DMS79 treated with DMSO at 0.1 percent for 48 hours (cell line): ENCODE results near the gene ADAMTS7.
"Not testable (repeated sequence)": the region's sequence is repeated elsewhere in the genome, so short reads cannot be mapped to it uniquely, and the experiment has no call there.

Experiments used
- DNase-seq: peaks from one replicate; lab custom pipeline; 2025; lab: John Stamatoyannopoulos, UW

ADAMTS7 gene

DNA sequence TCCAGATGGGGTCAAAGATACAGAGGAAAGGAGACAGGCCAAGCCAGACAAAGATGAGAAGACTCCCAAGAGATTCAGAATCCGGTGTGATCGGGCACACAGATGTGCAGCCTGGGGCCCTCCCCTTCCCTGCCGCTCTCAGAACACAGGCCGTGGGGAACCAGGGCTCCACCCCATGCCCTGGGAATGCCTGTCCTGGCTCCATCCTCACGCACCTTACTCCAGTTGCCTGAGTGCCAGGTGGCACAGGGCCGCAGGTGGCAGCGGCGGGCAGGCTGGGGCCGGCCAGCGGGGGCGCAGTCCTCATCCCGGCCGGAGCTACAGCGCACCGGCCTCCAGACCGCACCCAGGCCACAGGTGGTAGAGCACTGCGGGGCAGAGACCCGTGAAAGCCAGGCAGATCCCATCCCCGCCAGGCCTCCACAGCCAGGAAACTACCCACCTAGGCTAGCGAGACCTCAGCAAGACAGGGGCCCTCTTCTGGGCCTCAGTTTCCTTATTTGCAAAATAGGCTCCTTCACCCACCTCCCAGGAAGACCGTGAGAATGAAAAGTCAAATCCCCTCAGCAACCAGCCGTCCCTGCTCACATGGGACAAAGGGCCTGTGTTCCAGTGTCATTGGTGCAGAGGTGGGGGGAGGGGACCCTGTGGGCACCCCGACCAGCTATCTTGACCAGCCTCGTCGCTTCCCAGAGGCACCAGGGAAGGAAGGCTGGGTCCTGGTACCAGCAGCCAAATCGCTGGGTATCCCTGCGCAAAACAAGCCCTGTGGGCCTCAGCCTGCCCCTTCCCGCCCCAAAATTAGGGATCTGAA is 46.7 kb downstream of the ADAMTS7 start:
- DNase-seq: not testable (repeated sequence)

DNA sequence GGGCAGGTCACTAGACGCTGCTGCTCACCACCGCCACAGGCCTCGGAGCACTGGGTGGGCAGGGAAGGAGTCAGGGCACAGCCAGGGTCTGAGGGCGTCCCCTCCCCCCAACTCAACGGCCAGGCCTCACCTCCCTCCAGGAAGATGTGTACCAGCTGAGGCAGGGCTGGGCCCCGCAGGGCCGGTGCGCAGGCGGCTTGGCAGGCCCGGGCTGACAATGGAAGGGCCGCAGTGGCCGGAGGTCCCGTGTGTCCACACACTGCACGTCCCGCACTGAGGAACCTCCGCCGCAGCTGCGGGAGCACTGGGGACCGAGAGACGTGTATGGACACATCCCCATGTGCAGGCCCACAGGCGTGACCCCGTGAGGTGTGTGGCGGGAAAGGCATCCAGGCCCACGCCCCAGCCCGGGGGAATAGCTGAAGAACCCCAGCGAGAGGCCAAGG is 47.4 kb downstream of the ADAMTS7 start:
- DNase-seq: no peak

DNA sequence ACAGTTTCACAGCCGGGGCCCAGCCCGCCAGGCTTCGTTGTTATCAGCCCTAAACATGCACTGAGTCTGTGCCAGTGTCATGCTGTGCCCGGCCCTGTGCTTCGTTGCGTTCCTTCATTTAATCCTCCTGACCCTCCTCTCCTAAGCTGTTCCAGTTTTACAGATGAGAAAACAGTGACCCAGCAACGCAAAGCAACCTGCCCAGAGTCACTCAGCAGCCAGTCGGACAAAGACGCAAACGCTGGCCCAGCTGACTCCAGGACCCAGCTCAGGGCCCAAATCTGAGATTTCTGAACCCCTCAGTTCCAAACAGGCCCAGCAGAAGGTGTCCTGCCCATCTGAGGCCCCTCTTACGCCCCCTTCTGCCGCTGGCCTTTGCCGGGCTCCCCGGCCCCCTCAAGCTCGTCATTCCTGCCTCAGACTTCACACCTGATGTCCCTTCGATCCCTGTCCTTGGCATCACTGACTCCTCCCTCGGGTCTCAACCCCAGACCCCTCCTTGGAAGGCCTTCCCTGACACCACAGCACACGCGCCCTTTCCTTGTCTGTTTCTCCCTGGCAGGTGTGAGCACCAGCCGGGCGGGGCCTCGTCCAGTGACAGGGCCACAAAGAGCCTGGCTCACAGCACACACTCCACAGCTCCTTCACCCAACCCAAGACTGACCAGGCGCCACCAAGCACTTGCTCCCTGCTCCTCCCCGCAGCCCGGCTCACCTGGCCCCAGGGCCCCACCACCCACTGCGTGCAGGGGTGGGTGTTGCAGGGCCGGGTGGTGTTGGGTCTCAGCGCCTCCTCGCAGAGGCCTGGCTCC is 48.1 kb downstream of the ADAMTS7 start:
- DNase-seq: no peak

DNA sequence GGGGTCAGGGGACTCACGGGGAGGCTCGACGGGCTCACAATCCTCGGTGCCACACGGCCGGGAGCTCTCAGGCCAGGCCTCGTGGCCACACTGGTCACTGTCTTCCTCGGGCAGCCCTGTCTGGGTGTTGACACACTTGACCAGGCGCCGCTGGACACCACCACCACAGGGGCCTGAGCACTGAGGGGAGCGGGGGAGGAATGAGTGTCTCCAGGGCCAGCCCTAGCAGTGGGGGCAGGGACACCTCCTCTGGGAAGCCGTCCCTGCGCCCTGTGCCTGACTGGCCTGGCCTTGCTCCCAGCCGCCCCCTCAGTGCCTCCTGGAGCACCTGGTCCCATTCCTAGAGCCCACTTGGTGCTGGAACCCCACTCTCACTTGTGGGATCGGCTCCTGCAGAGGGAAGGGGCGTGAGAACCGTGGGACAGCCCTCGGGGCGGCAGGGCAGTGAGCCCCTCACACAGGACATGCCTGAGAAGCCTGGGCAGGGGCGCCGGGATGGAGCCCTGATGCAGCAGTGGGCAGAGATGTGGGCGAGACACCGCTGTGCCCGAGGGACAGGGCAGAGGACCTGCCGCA is 48.8 kb downstream of the ADAMTS7 start:
- not testable (repeated sequence) for DNase-seq

DNA sequence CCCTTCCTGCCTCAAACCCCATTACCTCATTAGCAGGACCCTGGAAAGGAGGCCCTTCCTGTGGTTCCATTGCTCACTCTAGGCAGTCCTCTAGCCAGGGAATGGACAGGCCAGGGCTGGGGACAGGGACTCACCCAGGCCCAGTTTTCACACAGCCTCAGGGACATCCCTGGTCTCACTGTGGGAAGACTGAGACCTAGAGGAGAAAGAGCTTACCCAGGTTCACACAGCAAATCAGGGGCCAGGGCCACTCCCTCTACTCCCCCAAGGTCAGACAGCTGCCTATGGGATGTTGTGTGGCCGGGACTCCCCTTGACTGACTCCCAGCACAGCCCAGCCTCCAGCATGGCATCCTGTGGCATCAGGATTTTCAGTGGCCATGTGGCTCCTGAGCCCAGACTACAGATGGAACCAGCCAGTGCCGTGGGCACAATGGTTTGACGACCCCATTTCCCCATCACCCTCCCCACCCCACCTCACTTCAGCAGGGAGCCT is 49.3 kb downstream of the ADAMTS7 start:
- no peak for DNase-seq

DNA sequence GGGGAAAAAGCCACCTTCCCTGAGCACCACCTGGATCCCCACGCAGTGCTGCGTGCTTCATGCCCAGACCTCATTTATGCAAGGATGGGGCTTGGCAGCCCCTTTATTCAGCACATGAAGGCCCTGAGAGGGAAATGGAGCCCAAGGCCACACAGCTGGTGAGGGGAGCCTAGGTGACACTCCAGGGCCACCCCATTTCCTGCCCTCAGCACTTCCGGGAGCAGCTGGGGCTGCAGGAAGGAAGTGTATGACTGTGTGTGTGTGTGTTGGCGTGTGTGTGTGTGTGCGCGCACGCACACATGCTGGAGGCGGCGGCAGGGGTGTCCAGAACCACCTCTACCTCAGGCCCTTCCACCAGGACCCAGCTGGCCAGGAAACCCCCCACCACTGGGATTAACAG is 49.8 kb downstream of the ADAMTS7 start:
- DNase-seq: not testable (repeated sequence)

DNA sequence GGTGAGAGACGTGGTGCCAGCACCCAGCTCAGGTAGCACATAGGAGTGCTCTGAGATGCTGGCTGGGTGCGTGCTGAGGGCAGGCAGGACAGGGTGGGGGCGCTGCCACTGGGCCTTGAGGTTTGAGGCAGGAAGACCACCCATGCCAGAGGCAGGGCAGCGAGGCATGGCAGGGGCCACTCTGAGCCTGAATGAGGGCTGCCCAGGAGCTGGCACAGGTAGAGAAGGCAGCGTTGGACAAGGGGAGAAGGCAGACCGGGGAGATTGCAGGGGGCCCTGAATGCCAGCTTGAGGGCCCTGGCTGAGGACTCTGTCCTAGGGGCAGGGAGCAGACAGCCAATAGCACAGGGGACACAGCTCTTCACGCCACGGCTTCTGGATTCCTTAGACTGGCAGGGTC is 50.2 kb downstream of the ADAMTS7 start:
- DNase-seq: no peak

DNA sequence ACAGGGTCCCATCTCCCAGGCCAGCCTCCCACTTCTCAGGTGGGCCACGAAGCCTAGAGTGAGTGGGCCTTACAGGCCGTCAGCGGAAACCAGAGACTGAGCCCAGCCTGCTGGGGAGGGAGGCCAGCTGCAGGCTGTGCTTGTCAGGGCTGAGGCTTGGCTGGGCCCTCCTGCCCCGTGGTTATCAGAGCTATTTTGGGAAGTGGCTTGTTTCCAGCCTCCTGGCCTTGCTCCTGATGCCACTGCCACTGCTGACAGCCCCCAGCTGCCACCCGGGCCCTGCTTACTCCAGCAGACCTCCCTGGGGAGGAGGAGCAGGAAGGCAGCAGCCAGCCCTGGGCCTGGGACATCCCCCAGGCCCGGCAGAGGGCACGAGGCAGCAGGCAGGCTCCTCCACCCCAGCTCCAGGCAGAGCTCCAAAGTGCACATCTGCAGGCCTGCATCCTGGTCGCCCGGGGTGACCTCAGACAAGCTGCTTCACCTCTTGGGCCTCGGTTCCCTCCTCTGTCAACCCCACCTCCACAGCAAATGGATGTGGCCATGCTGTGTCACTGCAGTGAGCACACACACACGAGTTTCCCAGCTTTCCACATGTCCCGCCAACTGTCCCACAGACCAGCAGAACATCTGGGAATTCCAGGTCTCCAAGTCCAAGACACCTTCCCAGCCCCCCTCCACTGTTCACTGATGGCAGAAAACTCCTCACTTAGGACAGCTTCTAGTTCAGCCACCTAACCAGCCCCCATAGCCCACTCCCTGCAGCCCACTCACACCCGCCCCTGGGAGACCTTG is 51.0 kb downstream of the ADAMTS7 start:
- DNase-seq: not testable (repeated sequence)

DNA sequence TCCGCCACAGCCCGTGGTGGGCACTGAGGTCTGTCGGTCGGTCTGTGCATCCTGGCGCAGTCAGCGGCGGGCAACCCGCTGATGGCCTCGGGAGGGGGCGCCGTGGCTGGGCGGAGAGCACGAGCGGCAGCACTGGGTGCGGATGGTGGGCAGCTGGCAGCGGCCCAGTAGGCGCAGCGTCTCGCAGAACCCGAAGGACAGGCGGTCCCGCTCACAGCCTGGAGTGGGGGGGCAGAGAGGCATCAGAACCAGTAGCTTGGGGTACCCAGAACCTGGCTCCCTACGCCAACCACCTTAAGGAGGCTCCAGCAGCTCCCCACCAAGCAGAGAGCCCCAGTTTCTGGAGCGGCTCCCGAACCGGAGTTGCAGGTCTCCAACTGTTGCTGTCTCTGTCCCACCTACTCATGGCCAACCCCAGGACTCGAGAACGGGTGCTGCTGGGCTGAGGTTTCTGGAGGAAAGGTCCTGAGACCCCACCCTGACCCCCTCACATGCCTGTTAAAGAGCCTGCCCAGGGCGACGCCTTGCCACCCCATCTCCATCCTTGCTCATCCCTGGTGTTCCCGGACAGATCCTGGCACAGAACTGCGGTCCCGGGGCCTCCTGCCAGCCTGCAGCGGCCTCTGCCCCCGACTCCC is 51.8 kb downstream of the ADAMTS7 start:
- not testable (repeated sequence) for DNase-seq

DNA sequence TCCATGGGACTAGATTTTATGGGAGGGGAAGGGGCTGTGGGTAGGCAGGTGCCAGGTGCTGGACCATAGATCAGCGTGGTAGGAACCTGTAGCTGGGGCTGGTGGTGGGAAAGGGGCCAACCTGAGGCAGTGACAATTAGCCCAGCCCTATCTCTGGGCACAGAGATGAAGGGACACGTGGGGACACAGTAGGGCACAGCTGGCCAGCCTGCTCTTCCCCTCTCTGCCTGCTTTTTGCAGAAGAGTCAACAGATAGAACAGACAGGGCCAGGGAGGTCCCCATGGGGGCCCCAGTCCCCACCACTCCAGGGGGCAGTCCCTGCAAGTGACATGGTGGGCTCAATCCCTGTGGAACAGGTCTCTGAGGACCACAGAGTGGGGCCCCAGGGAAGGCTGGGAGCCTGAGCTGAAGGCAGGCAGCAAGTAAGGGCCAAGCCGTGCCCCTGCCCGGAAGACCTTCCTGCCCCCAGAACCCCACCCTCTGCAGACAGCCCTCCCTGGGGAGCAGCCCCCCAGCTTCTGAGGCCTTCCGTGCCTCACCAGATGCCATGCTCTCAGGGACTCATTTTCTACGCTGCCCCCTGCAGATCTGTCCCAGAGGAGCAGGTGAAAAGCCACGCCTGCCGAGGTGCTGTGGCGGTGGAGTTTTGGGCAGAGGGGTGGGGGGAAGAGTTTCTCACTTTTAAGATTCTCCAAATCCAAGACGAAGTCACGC is 52.6 kb downstream of the ADAMTS7 start:
- not testable (repeated sequence) for DNase-seq

DNA sequence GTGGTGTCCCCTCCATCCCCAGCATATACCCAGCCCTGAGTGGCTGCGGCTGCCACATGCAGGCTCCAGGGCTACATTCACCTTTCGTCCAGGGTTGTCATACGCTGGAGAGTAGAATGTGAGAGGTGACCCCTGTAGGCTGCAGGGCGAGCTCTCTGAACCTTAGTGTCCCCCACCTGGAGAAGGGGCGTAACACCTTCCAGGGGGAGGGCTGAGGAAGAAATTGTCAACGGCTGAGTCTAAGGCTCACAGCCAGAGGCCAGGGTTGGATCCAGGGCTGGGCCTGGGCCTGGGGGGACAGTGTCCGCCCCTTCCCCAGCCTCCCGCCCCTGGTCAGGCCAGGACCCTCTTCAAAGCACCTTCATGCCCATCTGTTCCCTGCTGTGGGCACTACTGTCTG is 53.2 kb downstream of the ADAMTS7 start:
- DNase-seq: not testable (repeated sequence)

DNA sequence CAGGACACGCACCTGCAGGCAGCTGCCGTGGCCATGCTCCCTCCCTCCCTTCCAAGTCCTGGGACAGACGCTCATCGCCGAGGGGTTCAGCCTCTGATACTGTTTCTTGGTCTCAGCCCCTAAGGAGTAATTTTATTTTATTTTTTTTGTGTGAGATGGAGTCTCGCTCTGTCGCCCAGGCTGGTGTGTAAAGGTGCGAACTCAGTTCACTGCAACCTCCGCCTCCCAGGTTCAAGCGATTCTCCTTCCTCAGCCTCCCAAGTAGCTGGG is 53.7 kb downstream of the ADAMTS7 start:
- no peak for DNase-seq

DNA sequence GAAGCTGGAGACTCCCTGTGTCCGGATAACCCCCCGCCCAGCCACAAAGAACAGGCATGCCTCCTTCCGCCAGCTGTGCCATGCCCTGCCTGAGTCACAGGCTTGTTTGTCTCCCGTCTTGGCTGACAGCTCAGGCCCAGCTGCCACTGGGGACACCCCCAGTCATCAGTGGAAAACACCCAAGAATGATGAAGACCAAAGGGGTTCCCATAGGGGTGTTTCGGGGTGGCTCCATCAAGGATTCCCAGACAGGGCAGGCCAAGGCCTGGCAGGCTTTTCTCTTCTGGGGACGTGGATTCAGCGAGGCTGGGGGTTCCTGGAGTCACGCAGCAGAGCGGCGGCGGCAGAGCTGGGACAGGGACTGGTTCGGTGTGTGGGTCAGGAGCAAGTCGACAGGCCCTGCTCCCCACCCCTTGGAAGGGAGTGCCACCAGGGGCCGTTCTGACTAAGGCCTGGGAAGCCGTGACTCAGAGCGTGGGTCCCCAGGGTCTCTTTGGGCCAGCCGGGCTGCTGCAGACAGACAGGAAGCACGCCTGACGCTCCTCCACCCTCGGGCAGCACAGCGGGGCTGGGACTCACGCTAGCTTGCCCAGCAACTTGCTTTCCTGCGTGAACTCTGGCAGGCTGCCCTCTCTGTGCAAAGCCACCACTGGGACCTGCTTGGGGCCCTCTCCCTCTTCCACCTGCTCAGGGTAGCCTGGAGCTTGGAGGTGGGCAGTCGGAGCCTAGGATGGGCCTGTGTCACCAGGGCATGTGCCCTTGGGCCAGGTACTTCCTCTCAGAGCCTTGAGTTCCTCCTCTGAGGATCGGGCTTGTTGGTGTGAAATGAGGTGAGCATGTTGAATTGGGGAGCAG is 54.3 kb downstream of the ADAMTS7 start:
- DNase-seq: not testable (repeated sequence)

DNA sequence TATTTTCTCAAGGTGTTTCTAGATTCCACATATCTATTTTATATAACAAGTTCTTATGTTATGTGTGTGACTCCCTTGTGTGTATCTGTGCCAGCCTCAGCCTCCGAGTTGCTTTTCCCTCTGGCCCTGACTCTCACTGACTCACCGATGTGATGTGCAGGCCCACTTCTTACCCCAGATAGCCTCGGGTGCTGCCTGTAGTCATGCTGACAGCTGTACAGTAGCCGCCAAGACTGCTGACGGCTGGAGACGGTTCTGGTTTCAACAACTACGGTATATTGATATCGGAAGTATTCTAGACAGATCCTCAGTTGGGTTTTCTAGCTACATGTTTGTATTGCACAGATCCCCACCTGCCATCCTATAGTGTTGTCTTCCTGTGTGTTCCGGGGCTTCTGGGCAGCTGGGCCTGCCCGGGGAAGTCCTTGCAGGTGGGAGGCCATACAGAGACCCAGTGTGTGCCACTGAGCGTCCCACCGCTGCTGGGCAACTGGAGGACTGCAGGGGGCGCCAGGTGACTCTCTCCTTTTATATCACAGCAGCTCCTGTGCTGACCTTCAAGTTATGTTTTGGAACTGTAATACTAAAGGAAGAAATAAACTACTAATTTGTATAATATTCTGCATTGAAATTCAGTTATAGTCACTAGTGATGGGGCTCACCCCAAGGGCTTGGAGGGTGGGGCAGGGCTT is 55.2 kb downstream of the ADAMTS7 start:
- DNase-seq: not testable (repeated sequence)

DNA sequence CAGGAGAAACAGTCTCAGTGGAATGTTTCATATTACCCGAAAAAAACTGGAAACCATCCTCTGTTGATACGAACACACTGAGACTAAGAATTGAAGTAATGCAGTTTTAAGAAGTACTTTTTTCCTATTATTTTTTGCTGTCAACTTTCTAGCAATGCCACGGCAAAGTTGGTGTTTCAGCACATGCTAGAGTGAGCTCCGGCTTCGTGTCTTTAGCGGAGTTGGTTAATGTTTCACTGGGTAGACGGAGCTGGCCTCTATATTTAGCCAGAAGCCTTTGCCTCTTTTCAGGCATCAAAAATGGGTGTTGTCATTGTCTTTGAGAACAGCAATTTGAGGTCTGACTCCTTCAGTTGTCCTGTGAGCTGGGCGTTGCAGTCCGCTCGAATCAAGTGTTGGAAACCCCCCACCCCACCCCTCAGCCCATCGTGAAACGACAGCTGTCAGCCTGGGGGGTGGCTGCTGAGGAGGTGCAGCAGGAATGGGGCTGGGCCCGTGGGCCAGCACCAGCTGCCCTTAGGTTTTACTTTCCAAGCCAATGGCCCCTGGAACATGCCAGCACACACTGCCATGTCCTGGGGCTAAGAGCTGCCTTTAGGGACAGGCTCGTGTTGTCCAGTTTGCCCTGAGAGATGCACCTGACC is 56.5 kb downstream of the ADAMTS7 start:
- DNase-seq: not testable (repeated sequence)

DNA sequence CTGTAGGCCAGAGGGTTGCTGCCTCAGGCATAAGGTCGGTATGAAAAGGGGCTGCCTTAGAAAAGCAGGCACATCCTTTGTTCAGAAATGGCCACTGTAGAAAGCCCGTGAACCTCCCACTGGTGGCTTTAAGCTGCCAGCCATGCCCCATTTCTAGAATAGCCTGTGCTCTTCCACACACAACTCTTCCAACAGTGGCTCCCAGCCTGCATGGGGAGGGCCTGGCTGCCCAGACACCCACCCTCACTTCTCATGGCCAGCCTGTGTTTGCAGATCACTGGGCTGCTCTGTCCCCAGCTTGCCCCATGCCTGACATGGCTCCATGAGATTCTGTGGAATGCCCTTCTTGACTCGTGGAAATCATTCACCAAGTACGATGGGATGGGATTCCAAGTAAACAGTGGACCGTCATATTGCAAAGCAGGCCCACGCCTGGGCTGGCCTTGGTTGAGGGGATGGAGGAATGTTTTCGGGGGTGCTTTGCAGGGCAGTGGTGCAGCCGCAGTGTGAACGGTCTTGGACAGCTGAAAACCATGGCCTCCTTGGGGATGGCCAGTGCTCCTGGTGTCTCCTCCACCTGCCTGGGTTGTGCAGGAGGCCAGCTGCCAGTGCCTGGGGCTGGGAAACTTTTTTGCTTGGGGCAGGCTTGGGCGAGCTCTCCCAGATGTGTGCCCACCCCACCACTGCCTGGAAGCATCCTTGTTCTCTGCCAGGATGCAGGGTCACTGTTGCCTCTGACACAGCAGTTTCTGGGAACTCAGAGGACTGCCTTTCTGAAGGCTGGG is 57.3 kb downstream of the ADAMTS7 start:
- DNase-seq: not testable (repeated sequence)

DNA sequence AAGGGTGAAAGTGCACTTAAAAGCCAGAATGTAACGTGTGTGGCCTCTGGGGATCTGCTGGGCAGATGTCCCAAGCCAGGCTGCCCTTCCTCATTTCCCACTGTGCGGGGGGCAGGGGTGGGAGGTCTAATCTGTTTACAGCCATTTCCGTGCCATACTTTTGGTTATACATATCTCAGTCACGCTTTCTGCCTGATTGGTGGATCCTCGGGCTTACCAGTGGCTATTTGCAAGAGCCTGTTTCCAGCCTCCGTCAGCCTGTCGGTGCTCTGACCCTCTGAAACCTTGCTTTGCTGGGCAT is 58.0 kb downstream of the ADAMTS7 start:
- not testable (repeated sequence) for DNase-seq
